ENCODE data around the gene CD58.

GRCh38 chr1:116537898-116538297 is 32.9 kb downstream of the CD58 start:
- no peak for TF ChIP-seq POLR2A (IDR thresholded peaks at IDR 0.05; ENCODE audit: low read depth, low read length)
- TF ChIP-seq POLR2AphosphoS5 (IDR thresholded peaks at IDR 0.05; ENCODE audit: low read depth, low read length), result no peak
- TF ChIP-seq TAF1 (IDR thresholded peaks at IDR 0.05; ENCODE audit: low read depth, low read length), result no peak
- no peak for TF ChIP-seq SPI1 (IDR thresholded peaks at IDR 0.05; ENCODE audit: low read depth, low read length)
- no peak for TF ChIP-seq PAX5 (IDR thresholded peaks at IDR 0.05; ENCODE audit: insufficient read depth, low read length, severe bottlenecking)
- no peak for TF ChIP-seq POU2F2 (IDR thresholded peaks at IDR 0.05; ENCODE audit: low read depth, low read length)
